ENCODE measurements around the gene HAUS8.

HAUS8 gene

DNA sequence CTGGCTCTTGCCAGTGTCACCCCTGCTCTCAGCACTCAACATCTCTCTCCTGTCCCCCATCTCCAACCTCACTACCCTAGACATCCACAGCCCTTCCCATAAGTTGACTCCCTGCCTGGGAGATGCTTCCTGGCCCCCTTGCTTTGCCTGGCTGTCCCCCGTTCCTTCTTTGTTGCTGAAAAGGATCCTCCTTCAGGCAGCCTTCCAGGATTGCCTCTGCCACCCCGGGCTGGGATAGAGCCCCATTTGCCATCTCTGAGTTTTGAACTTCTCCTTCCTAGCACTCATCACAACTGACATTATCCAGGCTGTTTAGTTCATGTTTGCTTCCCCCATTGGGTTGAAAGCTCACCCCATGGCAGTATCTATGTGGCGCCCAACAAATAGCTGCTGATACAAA, 68.7 kb downstream of the HAUS8 start:
- in situ Hi-C loops (cut with HindIII; ENCODE audit: low sequenced_read_pairs) = no loop called here
- TF ChIP-seq, protein P1, sequence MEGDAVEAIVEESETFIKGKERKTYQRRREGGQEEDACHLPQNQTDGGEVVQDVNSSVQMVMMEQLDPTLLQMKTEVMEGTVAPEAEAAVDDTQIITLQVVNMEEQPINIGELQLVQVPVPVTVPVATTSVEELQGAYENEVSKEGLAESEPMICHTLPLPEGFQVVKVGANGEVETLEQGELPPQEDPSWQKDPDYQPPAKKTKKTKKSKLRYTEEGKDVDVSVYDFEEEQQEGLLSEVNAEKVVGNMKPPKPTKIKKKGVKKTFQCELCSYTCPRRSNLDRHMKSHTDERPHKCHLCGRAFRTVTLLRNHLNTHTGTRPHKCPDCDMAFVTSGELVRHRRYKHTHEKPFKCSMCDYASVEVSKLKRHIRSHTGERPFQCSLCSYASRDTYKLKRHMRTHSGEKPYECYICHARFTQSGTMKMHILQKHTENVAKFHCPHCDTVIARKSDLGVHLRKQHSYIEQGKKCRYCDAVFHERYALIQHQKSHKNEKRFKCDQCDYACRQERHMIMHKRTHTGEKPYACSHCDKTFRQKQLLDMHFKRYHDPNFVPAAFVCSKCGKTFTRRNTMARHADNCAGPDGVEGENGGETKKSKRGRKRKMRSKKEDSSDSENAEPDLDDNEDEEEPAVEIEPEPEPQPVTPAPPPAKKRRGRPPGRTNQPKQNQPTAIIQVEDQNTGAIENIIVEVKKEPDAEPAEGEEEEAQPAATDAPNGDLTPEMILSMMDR (IDR thresholded peaks at IDR 0.05; ENCODE audit: low read depth, low read length) = no peak
- H3K4me3 ChIP-seq (ENCODE audit: low read depth, low read length) = no peak overlapping the region
- DNase-seq (ENCODE audit: low read depth, low spot score) = no peak

DNA sequence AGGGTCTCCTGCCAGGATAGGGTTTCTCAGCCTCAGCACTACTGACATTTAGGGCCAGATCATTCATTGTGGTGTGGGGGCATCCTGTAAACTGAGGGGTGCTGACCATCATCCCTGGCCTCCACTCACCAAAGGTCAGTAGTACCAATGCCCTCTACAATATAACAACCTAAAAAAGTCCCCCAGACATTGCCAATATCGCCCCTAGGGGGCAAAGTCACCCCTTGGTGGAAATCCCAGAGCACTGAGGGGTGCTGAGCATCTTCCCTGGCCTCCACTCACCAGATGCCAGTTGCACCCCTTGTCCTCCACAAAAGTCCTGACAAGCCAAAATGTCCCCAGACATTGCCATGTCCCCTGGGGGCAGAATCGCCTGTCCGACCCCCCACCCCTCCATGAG, 70.3 kb downstream of the HAUS8 start:
- in situ Hi-C loops (cut with HindIII; ENCODE audit: low sequenced_read_pairs) = no loop called here
- TF ChIP-seq, protein P1 (IDR thresholded peaks at IDR 0.05; ENCODE audit: low read depth, low read length) = no peak
- no peak for DNase-seq (ENCODE audit: low read depth, low spot score)

DNA sequence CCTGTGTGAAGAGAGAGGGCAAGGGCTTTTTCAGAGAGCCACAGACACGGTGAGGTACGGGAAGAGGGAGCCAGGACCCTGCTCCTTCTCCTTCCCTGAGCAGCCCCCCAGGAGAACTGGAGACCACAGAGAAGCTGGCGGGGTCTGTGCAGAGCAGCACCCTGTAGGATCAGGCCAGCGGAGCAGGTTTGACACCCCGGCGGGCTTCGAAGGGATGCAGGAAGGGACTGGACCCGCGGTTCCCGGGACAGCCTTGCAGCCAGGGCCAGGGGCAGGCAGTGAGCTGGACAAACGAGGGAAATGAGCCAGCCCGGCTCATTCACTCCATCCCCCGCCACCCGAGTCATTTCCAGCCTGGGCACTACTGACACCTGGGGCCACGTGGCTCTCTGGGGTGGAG, 70.9 kb downstream of the HAUS8 start:
- in situ Hi-C loops (cut with HindIII; ENCODE audit: low sequenced_read_pairs) = no loop called here
- TF ChIP-seq, protein P1 (IDR thresholded peaks at IDR 0.05; ENCODE audit: low read depth, low read length) = no peak
- H3K4me3 ChIP-seq (ENCODE audit: low read depth, low read length) = no peak overlapping the region
- DNase-seq (ENCODE audit: low read depth, low spot score) = no peak

More for the DNA sequence above, 70.3 kb downstream of the HAUS8 start:
- no peak overlapping the region for H3K4me3 ChIP-seq (ENCODE audit: low read depth, low read length)

DNA sequence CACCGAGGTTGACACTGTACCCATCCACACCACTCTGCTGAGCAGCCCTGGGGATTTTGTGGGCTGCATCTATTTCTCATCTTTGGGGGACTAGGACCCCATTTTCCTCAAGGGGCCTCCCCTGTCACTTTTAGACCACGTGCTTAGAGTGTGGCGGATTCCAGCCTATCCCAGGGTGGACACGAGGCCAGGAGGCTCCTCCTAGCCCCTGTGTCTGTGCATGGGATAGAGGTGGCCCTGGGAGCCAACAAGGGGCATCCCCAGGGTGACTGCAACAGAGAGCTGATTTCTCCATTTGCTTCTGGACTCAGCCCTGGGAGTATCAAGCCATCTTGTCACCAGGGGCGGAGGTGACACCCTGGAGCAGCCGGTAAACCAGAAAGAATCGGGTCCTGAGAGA, 72.8 kb downstream of the HAUS8 start:
- TF ChIP-seq, protein P1 (IDR thresholded peaks at IDR 0.05; ENCODE audit: low read depth, low read length) = no peak
- no peak overlapping the region for H3K4me3 ChIP-seq (ENCODE audit: low read depth, low read length)
- in situ Hi-C loops (cut with HindIII; ENCODE audit: low sequenced_read_pairs) = no loop called here
- no peak for DNase-seq (ENCODE audit: low read depth, low spot score)

DNA sequence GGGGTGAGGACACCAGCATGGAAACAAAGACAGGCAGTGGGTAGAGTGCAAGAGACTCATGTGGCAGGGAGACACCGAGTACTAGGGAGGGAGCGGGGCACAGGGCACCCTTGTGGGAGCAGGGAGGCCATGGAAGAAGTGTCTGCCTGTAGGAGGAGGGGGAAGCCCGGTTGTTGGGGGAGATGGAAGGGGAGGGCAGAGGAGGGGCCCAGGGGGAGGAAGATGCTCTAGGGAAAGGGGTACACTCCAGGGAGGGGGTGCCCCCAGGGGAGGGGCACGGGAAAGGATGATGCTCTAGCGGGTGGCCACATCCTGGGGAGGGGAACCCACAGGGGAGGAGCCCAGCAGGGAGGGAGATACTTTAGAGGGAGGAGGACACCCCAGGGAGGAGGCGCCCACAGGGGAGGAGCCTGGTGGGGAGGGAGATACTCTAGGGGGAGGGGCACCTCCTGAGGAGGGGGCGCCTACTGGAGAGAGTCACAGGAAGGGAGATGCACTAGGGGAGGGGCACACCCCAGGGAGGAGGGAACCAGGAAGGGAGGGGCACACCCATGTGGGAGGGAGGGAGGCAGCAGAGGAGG, 73.6 kb downstream of the HAUS8 start:
- in situ Hi-C loops (cut with HindIII; ENCODE audit: low sequenced_read_pairs) = no loop called here
- no peak for DNase-seq (ENCODE audit: low read depth, low spot score)
- TF ChIP-seq, protein P1 (IDR thresholded peaks at IDR 0.05; ENCODE audit: low read depth, low read length) = no peak
- no peak overlapping the region for H3K4me3 ChIP-seq (ENCODE audit: low read depth, low read length)
